Neural crest cell (in vitro differentiated cells): ENCODE results near the gene PRR29. TPM values are rescaled to one million over a fixed set of nuclear protein-coding genes. Genes with fewer than 3 reads are reported as not detected.
A peak's percentile ranks its signal among the peaks of the same experiment; 100 is the strongest.

Source experiments
- DNase-seq: peaks from one replicate; pipeline ENCODE4 v3.0.0; 2021; ENCODE audit warnings: low read depth, mixed read lengths, low spot score
- H3K27ac Mint-ChIP-seq: one replicate; pipeline ENCODE4 v1.8.0; 2021; ENCODE audit warnings: mild to moderate bottlenecking, mixed read lengths; ENCODE audit not compliant: unreplicated experiment
- H3K27me3 Mint-ChIP-seq: 2 replicates; pipeline ENCODE4 v1.8.0; 2021; ENCODE audit warnings: low read depth, mild to moderate bottlenecking, mixed read lengths
- H3K36me3 Mint-ChIP-seq: 2 replicates; pipeline ENCODE4 v1.8.0; 2021; ENCODE audit warnings: low read depth, mild to moderate bottlenecking, mixed read lengths
- H3K4me1 Mint-ChIP-seq: 2 replicates; pipeline ENCODE4 v1.8.0; 2021; ENCODE audit warnings: mixed read lengths
- H3K4me3 Mint-ChIP-seq: one replicate; pipeline ENCODE4 v1.8.0; 2021; ENCODE audit warnings: mild to moderate bottlenecking, mixed read lengths
- H3K9me3 Mint-ChIP-seq: 2 replicates; pipeline ENCODE4 v1.8.0; 2021; ENCODE audit warnings: mixed read lengths
- CTCF ChIP-seq: fragments of 200-600 bp; sonication (generic); conservative IDR thresholded peaks from 2 replicates; pipeline ENCODE4 v1.5.0; 2021; ENCODE audit warnings: antibody characterized with exemption, mild to moderate bottlenecking
- total RNA-seq: library from RNA; stranded (reverse); gene quantifications from 2 replicates; pipeline ENCODE4 v1.2.1, GENCODE V29; 2021

The PRR29 gene
- total RNA-seq, 1 donor from 2014 or later: 0.82 TPM

- peak overlapping the region; percentile 44 for H3K4me3 Mint-ChIP-seq
- DNase-seq: peak; percentile 81
- H3K36me3 Mint-ChIP-seq: no peaks in the 10 kb centered on the region
- H3K4me1 Mint-ChIP-seq: peaks cover 17% of the 10 kb centered on the region
- no peaks in the 10 kb centered on the region for H3K9me3 Mint-ChIP-seq
- peaks cover 2% of the 10 kb centered on the region for H3K27me3 Mint-ChIP-seq
- no peak for TF ChIP-seq CTCF
- H3K27ac Mint-ChIP-seq: peak overlapping the region; percentile 6
Observed at GRCh38 chr17:63961355-63962212, 36.6 kb upstream of the PRR29 start.

- no peak for TF ChIP-seq CTCF
- DNase-seq: no peak
- H3K4me1 Mint-ChIP-seq: peaks cover 17% of the 10 kb centered on the region
- no peaks in the 10 kb centered on the region for H3K36me3 Mint-ChIP-seq
- no peaks in the 10 kb centered on the region for H3K9me3 Mint-ChIP-seq
- no peak overlapping the region for H3K27ac Mint-ChIP-seq
- peaks cover 4% of the 10 kb centered on the region for H3K27me3 Mint-ChIP-seq
- H3K4me3 Mint-ChIP-seq: no peak overlapping the region
Observed at GRCh38 chr17:63962298-63962744, 35.8 kb upstream of the PRR29 start.

- peaks cover 17% of the 10 kb centered on the region for H3K4me1 Mint-ChIP-seq
- no peaks in the 10 kb centered on the region for H3K9me3 Mint-ChIP-seq
- no peak for TF ChIP-seq CTCF
- H3K36me3 Mint-ChIP-seq: no peaks in the 10 kb centered on the region
- no peak overlapping the region for H3K4me3 Mint-ChIP-seq
- DNase-seq: no peak
- H3K27me3 Mint-ChIP-seq: peaks cover 4% of the 10 kb centered on the region
- H3K27ac Mint-ChIP-seq: no peak overlapping the region
Observed at GRCh38 chr17:63963123-63963522, 35.0 kb upstream of the PRR29 start.

GRCh38 chr17:63966646-63967264 lies 31.4 kb upstream of the PRR29 start:
- TF ChIP-seq CTCF: no peak
- no peak for DNase-seq
- H3K4me1 Mint-ChIP-seq: peaks cover 12% of the 10 kb centered on the region
- H3K36me3 Mint-ChIP-seq: no peaks in the 10 kb centered on the region
- H3K9me3 Mint-ChIP-seq: no peaks in the 10 kb centered on the region
- no peak overlapping the region for H3K4me3 Mint-ChIP-seq
- H3K27ac Mint-ChIP-seq: no peak overlapping the region
- peaks cover 4% of the 10 kb centered on the region for H3K27me3 Mint-ChIP-seq

- H3K4me1 Mint-ChIP-seq: peaks cover 2% of the 10 kb centered on the region
- peaks cover 4% of the 10 kb centered on the region for H3K27me3 Mint-ChIP-seq
- no peak overlapping the region for H3K27ac Mint-ChIP-seq
Observed at GRCh38 chr17:63967953-63968352, 30.2 kb upstream of the PRR29 start.

More at GRCh38 chr17:63967953-63968352, 30.2 kb upstream of the PRR29 start:
- Mint-ChIP-seq H3K4me3 (no peak overlapping the region), H3K36me3 (no peaks in the 10 kb centered on the region), H3K9me3 (no peaks in the 10 kb centered on the region)
- TF ChIP-seq CTCF: no peak
- DNase-seq: no peak
